HG03575 (cell line): Measurements from ENCODE around the gene GABRR1.

Experiments
- ATAC-seq: cut with Tn5 transposase; IDR thresholded peaks from one replicate; pipeline ENCODE4 v1.9.1; 2021; ENCODE audit not compliant: unreplicated experiment, insufficient number of reproducible peaks, low FRiP score; ENCODE audit errors: extremely low read depth

GABRR1 gene

DNA sequence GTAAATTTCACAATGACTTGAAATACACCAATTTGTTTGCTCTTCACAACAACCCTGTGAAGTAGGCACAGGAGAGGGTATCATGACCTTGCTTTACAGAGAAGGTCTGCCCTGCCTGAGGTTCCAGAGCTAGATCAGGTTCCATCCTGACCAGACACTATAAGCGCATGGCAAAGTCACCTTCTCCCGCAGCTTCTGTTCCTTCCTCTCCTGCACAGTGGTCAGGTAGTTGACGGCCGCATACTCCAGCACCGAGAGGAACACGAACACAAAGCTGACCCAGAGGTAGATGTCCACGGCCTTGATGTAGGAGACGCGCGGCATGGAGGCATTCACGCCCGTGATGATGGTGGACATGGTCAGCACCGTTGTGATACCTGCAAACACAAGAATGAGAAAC, 37.0 kb downstream of the GABRR1 start:
- ATAC-seq: no peak

DNA sequence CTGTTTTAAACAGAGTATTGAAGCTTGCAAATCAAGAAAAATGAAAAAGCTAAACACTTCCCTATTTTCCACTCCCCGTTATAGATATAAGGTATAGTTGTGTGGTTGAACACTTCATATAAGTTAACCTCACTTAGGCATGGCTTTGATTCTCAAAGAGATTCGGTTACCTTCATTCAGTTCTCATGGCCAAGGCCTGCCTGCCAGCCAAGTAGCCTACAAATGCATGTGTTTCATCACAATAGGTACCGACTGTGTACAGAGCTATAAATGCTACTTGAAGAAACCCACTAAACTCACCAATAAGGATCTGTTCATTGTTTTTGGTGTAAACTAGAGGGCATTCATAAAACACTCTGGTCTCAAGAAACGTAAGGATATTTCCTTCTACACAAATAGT, 43.5 kb downstream of the GABRR1 start:
- no peak for ATAC-seq

DNA sequence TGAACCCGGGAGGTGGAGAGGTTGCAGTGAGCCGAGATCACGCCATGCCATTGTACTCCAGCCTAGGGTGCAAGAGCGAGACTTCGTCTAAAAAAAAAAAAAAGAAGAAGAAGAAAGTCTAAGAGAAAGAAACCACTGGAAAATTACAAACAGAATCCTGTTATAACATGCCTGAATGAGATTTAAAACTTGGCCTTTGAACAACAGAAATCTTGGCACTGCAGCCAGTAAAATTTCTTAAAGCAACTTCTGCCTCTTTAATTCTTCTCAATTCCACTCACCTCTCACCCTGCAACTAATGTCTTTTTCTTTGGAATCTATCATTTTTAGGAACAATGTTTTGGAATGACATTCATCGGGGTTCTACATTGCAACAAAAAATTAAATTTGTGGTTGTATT, 45.0 kb downstream of the GABRR1 start:
- no peak for ATAC-seq

DNA sequence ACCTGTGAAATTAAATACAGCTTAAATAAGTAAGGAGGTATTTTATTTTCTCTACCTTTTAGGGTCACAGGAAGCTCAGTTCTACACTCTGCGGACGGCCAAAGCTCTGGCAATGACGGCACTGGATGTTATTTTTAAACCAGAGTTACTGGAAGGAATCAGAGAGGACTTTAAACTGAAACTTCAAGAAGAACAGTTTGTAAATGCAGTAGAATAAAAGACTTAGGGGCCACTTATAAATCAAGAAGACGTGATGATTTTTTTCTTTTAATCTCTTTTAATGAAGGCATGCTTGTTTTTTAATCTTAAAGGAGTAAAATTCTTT, 55.1 kb downstream of the GABRR1 start:
- no peak for ATAC-seq

DNA sequence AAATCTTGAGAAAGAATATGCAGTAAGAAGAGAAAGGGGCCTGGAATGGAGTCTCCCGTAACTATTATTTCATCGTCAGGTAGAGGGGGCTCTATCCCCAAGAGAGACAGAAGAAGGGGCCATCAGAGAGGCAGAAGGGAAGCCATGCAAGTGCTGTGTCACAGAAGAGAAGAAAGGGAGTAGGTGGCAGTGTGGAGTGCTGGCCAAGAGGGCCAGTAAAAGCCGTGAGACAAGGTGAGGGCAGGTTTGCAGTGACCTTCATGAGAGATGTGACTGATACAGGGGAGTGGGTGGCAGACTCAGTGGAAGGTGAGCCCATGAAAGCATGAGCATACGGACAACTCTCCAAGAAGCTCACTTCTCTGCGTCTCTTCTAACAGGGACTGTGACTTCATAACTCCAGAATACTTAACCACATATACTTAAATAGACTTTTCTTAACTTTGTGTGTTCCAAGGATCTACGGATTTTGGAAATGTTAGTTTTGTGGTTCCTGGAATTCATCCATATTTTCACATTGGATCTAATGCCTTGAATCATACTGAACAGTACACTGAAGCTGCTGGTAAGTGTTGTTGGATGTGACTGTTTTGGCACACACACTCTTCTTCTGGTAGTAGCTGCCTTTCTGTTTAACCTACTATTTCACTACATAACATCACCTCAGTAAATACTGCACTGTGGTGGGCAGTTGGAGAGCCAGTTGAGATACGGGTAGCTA, 55.7 kb downstream of the GABRR1 start:
- ATAC-seq: no peak

DNA sequence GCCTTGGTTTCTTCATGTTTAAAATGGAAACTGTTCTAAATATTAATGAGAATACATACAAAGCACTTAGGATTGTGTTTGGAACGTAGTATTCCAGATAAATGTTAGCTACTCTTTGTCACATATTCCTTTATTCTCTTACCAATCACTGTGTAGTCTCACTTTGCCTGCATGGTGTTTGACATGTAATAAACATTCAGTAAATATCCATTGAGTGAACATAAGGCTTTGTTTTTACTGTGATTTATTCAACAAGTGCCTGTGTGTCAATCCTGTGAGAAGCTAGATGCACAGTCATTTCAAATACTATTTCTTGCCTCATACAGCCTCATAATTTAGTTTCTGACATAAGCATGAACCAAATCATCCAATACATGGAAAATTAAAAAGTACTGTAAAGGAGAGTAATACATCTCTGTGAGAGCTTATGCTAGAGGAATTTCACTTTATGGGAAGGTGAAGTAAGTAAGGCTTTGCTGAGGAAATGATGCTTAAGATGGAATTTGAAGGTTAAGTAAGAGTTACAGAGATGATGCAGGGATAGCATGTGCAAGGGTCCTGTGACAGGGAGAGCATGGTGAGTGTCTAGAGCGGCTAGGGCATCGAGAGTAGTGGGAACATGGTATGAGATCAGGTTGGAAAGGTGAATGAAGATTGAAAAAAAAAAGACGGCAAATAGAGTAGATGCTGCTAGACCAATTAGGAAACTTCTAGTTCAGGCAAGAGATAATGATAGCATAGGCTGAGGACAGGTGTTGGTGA, 56.6 kb downstream of the GABRR1 start:
- no peak for ATAC-seq

DNA sequence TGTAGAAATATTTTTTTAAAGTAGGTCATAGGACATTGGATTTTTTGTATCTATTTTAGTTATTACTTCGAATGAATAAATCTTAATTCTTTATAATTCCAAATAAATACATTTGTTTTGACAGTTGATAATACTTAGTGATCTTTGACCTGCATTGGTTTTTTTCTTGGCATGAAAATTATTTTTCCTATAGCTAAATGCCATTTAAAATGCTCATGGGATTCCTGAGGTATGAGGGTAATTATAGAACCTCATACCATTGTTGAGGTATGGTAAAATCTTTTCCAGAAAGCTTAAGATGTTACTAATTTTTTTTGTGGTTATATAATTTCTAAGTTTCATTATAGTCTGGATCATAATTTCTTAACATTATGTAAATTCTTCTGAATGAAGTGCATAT, 63.0 kb downstream of the GABRR1 start:
- no peak for ATAC-seq

DNA sequence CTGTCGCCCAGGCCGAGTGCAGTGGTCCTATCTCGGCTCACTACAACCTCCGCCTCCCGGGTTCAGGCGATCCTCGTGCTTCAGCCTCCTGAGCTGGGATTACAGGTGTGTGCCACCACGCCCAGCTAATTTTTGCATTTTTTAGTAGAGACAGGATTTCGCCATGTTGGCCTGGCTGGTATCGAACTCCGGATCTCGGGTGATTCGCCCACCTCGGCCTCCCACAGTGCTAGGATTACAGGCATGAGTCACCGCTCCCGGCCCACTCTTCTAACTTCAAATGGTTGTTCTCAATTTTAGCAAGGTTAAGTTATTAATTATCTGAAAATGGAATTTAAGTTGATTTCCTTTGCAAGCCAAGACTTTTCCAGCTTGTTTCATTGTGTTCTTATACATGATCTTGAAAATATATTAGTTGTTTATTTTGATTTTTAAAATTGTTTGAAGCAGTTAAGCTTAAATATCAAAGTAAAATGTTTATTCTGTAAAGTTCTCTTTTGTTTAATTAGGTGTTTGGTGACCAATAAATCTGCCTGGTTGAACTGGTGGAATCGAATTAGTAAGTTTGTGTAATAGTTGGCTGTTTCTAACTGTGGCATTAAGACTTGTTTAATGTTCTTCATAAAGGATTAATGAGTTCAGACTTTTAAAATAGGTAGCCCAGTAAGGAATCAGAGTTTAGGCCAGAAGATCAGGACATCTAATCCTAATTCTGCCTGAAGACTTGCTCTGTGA, 69.0 kb downstream of the GABRR1 start:
- ATAC-seq: no peak

DNA sequence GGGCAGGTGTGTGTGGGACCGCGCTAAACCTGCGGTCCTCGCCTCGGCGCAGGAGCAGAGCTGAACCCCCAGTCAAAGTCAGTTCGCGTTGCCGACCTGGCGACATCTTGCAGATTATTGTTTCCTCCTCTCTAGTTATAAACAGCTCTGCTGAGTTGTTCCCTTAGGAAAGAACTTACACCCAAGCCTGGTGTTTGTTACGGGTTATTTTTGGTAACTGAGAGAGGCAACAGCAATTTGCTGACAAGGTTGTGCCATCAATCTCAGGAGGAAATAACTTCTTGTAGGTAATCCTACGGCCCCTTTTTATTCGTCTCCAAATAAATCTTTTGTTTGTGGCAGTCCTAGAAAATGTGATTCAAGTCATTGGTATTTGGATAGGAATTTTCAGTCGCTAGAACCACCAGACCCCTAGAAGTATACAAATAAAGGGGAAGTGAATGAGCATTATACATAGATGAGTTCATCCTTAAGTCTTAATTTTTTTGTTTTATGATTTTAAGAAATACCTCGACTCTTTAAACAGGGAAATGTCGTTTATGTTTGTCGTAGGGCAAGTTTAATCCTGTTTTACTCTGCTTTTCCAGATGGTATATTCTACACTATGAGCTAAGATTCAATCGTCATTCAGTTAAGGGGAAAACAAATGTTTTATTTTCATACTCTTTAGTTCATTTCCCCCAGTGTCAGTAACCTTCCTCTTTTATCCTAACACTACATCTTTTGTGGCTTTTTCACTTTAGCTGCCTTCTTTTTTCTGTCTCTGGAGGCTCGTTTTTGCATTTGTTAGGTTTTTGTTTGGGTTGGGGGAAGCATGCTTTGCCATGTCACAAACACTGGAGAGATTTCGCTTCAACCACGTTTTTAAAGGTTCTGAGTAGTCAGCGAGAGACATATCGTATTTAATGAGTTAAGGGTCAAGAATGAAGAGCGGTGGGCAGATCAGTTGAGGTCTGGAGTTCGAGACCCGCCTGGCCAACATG, 70.1 kb downstream of the GABRR1 start:
- no peak for ATAC-seq

DNA sequence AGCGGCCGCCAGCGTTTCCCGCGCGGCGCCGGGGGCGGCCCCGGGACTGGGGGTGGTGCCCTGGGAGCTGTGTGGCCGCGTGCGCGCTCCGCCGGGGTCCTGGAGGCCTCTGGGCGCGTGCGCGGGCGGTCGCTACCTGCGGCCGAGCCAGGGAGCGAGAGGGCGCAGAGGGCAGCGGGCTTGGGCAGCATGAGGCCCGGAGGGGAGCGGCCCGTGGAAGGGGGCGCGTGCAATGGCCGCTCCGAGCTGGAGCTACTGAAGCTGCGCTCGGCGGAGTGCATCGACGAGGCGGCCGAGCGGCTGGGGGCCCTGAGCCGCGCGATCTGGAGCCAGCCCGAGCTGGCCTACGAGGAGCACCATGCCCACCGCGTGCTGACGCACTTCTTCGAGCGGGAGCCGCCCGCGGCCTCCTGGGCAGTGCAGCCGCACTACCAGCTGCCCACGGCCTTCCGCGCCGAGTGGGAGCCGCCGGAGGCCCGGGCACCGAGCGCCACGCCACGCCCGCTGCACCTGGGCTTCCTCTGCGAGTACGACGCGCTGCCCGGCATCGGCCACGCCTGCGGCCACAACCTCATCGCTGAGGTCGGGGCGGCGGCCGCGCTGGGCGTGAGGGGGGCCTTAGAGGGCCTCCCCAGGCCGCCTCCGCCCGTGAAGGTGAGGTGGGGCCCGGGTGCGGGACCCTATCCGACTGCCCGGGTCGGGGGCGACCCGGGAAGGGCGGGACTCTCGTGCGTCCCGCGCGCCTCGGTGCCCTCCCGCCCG, 71.0 kb downstream of the GABRR1 start, which contains the start of gene PM20D2:
Gene PM20D2 (plus strand): TSS at position 100 of the 762 bp plus-strand sequence. CDS start 90 bp downstream, at position 190.
- ATAC-seq: peak; percentile 12

DNA sequence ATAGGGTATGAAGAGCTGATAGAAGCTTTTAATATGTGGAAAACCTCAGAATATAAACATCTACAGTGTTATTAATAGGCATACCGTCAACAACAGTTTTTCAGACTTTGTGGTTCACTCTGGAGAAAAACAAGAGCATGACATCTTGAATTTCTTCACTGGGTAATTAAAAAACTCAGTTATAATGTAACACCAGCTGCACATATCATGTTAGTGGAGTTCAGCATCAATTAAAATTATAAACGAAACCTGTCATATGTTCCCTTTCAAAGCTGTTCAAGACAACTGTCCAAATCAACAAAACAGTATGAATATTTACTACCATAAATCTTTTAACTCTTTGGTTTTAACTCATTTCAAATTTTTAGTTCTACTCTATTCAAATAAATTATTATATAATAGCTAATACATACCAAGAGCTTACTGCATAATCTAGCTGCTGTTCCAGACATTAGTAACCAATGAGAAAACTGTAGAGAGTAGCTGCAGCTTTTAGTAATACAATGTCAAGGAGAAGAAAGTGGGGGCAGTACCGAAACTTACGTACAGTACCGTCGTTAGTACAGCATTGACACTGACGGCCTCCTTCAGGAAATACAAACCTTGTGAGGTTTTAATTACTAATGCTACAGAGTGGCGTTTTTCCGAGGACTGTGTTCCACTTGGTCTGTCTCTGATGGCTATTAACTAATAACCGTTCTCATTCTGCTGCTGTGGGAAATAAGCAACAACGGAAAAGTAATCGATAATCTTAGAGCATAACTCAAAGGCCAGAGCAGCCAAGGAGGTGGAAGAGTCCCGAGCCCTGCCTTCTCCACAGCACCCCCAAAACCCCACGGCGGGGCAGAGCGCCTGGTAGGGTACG, 71.8 kb downstream of the GABRR1 start:
- peak; percentile 31 for ATAC-seq

DNA sequence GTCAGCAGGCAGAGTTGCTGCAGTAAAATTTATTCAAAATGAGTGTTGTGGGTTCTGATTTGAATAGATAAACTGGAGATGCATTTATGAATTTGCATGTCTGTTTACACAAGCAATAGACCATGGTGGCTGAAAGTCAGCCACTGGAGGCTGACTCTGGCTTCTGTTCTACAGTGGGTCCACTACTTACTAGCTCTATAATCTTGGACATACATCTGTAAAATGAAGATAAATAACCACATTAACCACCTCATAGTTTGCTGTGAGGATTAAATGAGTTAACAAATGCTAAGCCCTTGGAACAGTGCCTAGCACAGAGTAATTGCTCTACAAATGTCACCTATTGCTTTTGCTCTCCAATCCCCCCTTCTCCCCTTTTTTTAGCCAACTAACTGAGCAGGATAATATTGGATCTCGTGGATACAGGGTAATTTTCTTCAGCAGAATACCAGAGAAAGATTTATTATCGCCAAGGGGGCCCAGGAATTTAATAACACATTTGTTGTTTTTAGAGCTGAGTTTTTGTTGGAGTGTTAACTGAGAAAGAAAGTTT, 72.7 kb downstream of the GABRR1 start:
- peak; percentile 66 for ATAC-seq

DNA sequence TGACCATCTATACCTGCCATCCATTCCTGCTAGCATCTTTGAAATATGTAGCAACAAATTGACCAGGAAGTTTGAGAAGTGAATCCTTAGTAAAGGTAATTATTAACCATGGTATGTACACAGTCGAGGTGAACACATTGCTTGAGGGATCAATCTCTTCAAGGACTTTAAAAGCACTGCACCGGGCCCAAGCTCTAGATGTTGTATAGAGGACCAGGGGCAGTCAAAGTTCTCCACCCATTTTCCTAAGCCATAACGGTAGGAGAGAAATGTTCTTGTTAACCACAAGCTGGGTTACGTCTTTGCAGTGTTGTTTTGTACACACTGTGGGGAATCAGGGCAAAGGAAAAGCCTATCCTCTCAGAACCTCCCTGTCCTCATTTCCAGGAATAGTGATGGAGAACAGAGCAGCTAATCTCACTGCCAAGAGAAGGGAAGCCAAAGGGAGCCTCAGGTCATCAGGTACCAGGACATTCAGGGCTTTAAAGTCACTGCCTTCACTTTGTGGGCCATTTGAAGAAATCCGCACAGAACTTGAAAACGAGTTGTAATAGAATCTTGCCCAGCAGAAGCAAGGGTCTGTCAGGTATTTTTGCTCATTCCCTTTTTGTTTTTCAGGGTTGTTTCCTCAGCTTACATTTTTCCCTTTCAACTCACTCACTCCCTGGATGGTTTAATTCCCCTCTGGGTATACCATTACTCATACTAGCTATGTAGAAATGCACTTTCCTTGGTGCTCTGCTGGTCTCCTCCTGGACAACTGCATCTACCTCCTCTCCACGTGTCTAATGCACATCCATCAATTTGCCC, 76.6 kb downstream of the GABRR1 start:
- ATAC-seq: no peak

DNA sequence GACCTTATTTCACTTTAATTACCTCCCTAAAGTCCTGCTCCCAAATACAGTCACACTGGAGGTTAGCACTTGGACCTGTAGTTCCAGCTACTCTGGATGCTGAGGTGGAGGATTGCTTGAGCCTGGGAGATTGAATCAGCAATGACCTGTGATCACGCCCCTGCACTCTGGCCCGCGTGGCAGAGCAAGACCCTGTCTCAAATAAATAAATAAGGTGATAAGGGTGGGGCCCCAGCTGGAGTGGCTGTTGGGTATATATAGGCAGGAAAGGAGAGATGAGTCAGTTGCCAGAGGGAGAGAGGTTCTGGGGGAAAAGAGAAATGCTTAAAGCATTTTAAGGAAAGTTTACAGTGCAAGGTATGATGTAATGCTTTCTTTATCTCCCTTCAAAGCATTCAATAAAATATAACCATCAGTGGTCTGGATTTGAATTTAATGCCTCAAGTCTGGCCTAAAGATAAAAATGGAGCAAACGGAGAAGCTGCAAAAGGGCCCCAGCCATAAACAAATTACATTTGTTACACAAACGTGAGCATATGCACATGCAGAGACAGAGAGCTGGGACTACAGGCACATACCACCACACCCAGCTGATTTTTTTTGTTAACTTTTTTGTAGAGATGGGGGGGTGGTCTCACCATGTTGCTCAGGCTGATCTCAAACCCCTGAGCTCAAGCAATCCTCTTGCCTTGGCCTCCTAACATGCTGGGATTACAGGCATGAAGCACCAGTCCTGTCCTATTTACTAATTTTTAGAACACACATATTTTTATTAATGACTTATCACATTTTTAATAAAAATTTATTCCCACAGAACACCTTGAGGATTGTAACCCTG, 77.4 kb downstream of the GABRR1 start:
- ATAC-seq: no peak

DNA sequence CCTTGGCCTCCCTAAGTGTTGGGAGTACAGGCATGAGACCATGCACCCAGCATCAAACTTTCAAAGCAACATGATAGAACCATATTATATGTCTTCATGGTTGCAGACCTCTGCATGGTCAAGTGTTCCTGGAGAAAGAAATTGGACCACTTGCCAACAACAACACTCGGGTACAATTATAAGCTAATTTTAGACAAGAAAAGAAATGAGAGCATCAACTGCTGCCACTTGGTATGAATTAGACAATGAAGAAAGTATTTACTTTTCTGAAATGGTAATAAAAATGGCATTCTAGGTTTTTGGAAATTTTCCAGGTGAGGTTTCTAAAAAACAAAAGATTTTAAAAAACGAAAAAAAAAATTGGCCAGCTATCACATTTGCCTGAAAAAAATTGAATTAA, 79.0 kb downstream of the GABRR1 start:
- ATAC-seq: no peak
